GM12892 (cell line): Measurements from ENCODE around the gene ATP6V0E1. TPM values are rescaled to one million over a fixed set of nuclear protein-coding genes. Genes with fewer than 3 reads are reported as not detected.
A peak's percentile ranks its signal among the peaks of the same experiment; 100 is the strongest.

Source experiments
- DNase-seq: peaks from one replicate; pipeline ENCODE4 v3.0.0; 2011; ENCODE audit not compliant: insufficient read length
- FAIRE-seq: peaks from 2 replicates; lab custom pipeline; 2011; peaks lifted over from hg19 to GRCh38; lab: Jason Lieb, UNC
- POLR2A ChIP-seq: IDR thresholded peaks from 2 replicates; pipeline ENCODE4 v1.6.1; 2011; ENCODE audit warnings: low read depth, low read length, control low read depth
- POLR2AphosphoS5 ChIP-seq: IDR thresholded peaks from 2 replicates; pipeline ENCODE4 v1.6.1; 2011; ENCODE audit warnings: low read depth, low read length, control low read depth
- TAF1 ChIP-seq: IDR thresholded peaks from 2 replicates; pipeline ENCODE4 v1.6.1; 2011; ENCODE audit warnings: low read depth, mild to moderate bottlenecking, control low read depth, low read length, borderline replicate concordance
- polyA plus RNA-seq: library from polyadenylated mRNA; unstranded; fragments of >200 nt; gene quantifications from one replicate; pipeline ENCODE4 v1.2.1, GENCODE V29; 2012; ENCODE audit warnings: missing spikeins, inconsistent platforms; ENCODE audit not compliant: missing spikeins

ATP6V0E1 gene
- polyA plus RNA-seq = 277 TPM

DNA sequence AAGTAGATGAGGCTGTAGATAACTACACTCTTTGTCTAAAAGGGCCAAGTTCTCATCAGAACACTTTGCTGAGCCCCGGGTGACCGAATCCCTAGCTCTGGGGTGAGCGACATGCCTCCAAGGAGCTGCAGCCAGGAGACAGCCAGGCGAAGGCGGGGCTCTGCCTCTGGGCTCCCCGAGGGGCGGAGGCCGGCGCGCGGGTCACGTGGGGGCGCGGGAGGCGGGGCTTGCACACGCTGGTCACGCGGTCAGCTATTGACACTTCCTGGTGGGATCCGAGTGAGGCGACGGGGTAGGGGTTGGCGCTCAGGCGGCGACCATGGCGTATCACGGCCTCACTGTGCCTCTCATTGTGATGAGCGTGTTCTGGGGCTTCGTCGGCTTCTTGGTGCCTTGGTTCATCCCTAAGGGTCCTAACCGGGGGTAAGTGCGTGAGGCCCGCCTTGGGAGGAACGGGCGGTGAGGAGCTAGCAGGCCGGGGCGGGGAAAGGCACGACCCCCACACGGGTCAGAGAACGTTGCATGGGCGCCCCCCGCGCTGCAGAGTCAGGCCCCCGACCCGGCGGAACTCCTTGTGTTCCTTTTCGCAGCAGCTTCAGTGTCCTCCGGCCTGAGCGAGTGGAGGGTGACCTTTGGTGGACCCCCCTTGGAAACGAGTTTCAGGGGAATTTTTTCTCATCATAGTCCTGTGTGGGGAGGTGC lies at the start of gene ATP6V0E1:
TSS of gene ATP6V0E1 (plus strand) at position 230 of the 702 bp plus-strand sequence. CDS start at position 320, 90 bp downstream.
- FAIRE-seq = peak; percentile 84
- TF ChIP-seq TAF1 (peak; percentile 67; the same call in 1 of the 2 replicates), POLR2AphosphoS5 (peak; percentile 87), POLR2A (peak; percentile 96)

GRCh38 chr5:172935096-172935495 lies 48.5 kb upstream of the ATP6V0E1 start:
- TF ChIP-seq POLR2AphosphoS5 = no peak
- no peak for TF ChIP-seq POLR2A
- TF ChIP-seq TAF1 = no peak
- FAIRE-seq = no peak
- DNase-seq = no peak

More for the DNA sequence above, at the start of gene ATP6V0E1:
- peak; percentile 88 for DNase-seq

GRCh38 chr5:172936401-172936800 lies 47.2 kb upstream of the ATP6V0E1 start:
- FAIRE-seq (no peak), DNase-seq (no peak)
- TF ChIP-seq TAF1 (no peak), POLR2A (no peak), POLR2AphosphoS5 (no peak)

GRCh38 chr5:172939071-172939470 lies 44.5 kb upstream of the ATP6V0E1 start:
- no peak for FAIRE-seq
- no peak for DNase-seq
- TF ChIP-seq TAF1 (no peak), POLR2AphosphoS5 (no peak), POLR2A (no peak)

DNA sequence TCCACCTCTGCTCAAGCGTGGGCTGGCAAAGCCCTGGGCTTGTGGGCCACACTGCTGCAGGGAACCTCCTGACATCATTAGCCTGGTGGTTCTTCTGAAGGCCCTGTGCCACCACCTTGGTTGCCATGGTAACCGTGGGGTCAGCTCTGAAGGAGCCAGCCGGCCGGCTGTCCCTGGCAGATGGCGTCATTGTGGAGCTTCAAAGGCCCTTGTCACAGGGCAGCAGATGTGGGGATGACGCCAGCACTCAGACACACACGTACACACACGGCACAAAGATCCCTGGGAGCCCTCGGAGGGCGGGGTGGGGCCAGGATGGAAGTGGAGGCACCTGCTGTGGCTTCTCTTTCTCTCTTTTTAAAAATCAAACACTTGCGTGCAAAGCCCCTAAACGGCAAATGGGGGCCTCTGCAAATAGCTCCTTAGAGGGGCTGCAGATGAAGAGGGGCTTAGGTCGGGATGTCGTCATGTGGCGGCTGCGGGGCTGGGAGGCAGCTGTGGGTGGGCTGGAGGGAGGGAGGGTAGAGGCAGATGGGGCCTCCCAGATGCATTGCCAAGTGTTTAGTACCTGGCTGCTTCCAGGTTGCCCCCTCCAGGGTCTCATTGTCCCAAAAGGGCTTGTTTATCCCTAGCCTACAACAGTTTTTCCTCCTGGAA lies 43.8 kb upstream of the ATP6V0E1 start:
- DNase-seq (no peak), FAIRE-seq (no peak)
- TF ChIP-seq TAF1 (no peak), POLR2AphosphoS5 (no peak), POLR2A (no peak)

DNA sequence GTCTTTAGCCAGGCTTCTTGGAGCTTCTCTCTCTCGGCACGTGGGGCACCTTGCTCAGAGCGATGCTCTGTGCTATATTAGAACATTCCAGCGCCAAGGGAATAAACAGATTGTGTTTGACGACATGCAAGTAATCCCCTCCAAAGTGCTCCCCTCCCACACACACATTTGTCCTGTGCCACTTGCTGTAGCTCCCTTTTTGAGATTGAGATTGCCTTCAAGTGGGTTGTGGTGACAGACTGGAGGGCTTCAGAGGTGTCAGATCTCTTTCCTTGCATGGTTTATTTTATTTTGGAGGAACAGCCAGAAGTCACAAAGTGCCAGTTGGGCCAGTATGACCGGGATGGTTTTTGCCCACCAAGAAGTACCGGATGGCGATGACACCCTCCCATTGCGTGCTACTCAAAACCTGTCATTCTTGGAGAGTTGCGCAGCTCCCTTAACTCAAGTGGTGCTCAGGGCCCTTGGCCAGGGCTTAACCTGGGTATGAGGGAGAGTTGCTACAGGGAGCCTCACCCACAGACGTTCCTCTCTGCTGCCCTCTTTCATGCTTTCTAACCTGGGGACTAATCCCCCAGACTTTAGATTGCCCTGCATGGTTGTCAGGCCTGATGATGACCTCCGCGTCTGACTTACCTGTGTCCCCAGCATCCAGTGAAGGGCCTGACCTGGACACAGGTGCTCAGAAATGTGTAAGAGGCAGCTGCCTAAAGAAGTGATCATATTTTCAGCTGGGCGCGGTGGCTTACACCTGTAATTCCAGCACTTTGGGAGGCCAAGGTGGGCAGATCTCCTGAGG lies 43.1 kb upstream of the ATP6V0E1 start:
- TF ChIP-seq POLR2A = no peak
- no peak for TF ChIP-seq TAF1
- no peak for TF ChIP-seq POLR2AphosphoS5
- FAIRE-seq (no peak), DNase-seq (no peak)

DNA sequence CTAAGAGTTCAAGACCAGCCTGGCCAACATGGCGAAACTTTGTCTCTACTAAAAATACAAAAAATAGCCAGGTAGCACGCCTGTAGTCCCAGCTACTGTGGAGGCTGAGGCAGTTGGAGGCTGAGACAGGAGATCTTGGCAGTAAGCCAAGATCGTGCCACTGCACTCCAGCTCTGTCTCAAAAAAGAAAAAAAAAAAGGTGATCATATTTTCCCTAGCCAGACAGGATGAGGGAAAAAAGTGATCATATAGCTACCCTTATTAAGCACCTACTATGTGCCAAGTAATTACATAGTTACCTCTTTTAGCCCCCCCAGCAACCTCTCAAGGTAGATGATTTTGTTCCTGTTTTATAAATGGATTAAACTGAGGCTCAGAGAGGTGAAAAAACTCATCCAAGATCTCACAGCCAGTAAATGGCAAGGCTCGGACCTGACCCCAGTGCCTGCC lies 42.5 kb upstream of the ATP6V0E1 start:
- TF ChIP-seq POLR2AphosphoS5 = no peak
- TF ChIP-seq TAF1 = no peak
- TF ChIP-seq POLR2A = no peak
- FAIRE-seq (no peak), DNase-seq (no peak)

GRCh38 chr5:172942556-172942955 lies 41.0 kb upstream of the ATP6V0E1 start:
- FAIRE-seq = no peak
- no peak for TF ChIP-seq POLR2A
- no peak for TF ChIP-seq POLR2AphosphoS5
- no peak for TF ChIP-seq TAF1
- no peak for DNase-seq

DNA sequence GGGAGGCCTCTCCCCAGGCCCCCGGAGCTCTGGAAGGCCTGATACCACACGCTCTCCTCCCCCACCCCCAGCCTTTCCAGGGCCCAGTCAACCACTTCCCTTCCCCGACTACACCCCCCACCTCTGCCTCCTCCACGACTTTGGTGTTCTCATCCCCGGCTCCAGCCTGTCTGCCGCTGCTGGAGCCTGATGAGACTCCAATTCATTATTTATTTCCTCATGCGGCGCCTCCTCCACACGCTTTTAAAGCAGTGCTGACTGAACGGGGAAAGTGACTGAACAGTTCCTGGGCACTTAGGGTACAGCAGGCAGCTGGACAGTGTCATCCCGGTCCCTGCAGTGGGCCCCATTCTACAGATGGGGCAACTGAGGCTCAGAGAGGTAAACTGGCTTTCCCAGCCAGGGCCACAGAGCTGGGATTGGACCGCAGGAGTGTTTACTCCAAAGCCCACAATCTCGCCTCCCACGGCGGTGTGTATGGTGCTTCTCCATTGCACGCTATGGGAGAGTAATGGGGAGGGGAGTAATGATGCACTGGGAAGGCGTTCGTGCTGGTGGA lies 40.2 kb upstream of the ATP6V0E1 start:
- DNase-seq (no peak), FAIRE-seq (no peak)

GRCh38 chr5:172943906-172944305 lies 39.7 kb upstream of the ATP6V0E1 start:
- no peak for TF ChIP-seq POLR2A
- DNase-seq (no peak), FAIRE-seq (no peak)

More for the DNA sequence above, 40.2 kb upstream of the ATP6V0E1 start:
- no peak for TF ChIP-seq TAF1
- TF ChIP-seq POLR2AphosphoS5 = no peak
- TF ChIP-seq POLR2A = no peak

DNA sequence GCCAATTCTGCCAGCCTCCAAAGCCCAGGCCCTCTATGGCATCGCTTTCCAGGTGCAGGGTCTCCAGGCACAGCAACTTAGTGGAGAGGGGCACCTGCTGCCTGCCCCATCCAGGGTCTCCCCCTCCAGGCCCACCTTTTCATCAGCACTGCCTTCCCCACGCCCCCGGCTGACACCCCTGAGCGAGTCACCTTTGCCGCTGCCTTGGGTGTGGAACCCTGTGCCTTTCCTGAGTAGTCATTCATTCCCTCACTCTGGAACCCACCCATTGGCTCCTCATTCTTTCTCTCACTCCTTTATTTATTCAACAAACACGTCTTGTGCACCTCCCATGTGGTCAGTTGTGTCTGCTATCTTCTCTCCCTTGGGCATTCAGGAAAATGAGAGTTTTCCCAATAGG lies 38.8 kb upstream of the ATP6V0E1 start:
- no peak for FAIRE-seq
- TF ChIP-seq POLR2A (no peak), TAF1 (no peak), POLR2AphosphoS5 (no peak)
- no peak for DNase-seq

DNA sequence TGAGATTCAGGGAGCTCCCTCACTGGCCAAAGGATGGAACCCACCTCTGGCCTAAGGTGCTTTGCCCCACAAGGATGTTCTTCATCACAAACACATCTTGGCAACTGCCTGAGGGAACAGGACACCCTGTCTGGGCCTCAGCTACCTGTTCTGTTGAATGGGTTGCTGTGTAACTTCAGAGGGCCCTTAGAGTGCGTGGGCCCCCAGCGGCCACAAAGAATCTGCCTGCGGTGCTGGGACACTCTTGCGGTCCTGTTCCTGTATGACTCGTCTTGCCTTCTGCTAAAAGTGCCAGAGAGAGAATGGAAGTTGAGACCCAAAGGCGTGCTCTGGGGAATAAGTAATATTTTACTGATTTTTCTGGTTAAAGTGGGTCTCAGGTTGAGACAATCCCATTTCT lies 38.4 kb upstream of the ATP6V0E1 start:
- FAIRE-seq (no peak), DNase-seq (no peak)
- no peak for TF ChIP-seq POLR2A
- TF ChIP-seq TAF1 = no peak
- no peak for TF ChIP-seq POLR2AphosphoS5
